ENCODE results near the gene CLCN7. TPM values are rescaled to one million over a fixed set of nuclear protein-coding genes. Genes with fewer than 3 reads are reported as not detected.

Gene CLCN7
- total and polyA plus RNA-seq, 2 of the 8 experiments (the other 6 are each of a cell fraction or from before 2014, with no cell fraction given), result 38.6 to 81.5 TPM

GRCh38 chr16:1468426-1468810 is 6.4 kb downstream of the CLCN7 start:
- ChIA-PET CTCF (ENCODE audit: partially characterized antibody) (interaction anchor here (0.6 kb wide), 1 partner anchor 27 kb away, joined by 3 read pairs; no protein-coding TSS in a partner anchor), POLR2A (ENCODE audit: partially characterized antibody) (interaction anchor here (1.8 kb wide), 1 partner anchor 8 kb away, joined by 5 read pairs; no protein-coding TSS in a partner anchor)
- no peaks in the 10 kb centered on the region for H3K23me2 ChIP-seq (ENCODE audit: low read depth, low read length)
- DNase-seq (ENCODE audit: low read depth in 1 of 2, low spot score in 2 of 2) (peak in 1 of 2 experiments; percentile 39), FAIRE-seq (no peak)
- peaks cover 0 to 6% (median 0%) of the 10 kb centered on the region in 4 experiments; a peak in 1 of 8 replicates for H3K36me3 ChIP-seq (ENCODE audit: control insufficient read depth in 2 of 4, insufficient read depth in 4 of 4, low read length in 3 of 4)
- peaks cover 30% of the 10 kb centered on the region for H3K79me1 ChIP-seq (ENCODE audit: low read depth, low read length)
- H3K4me3 ChIP-seq (ENCODE audit: extremely low read depth in 1 of 4, insufficient read depth in 2 of 4, low read depth in 3 of 4, low read length in 4 of 4), result no peak overlapping the region
- no peak overlapping the region for H3K9ac ChIP-seq (replicated peaks in 1 of 4; ENCODE audit: extremely low read depth in 1 of 4, low read depth in 3 of 4, low read length in 3 of 4)
- no peak overlapping the region for H3K4me2 ChIP-seq (ENCODE audit: insufficient read depth in 1 of 2, low read depth in 2 of 2, low read length in 2 of 2)
- H3K27me3 ChIP-seq (replicated peaks in 1 of 4; ENCODE audit: control insufficient read depth in 3 of 4, extremely low read depth in 1 of 4, insufficient read depth in 3 of 4, low read length in 3 of 4), result no peaks in the 10 kb centered on the region
- H3K23ac ChIP-seq (ENCODE audit: insufficient read length), result no peak overlapping the region
- 0 out of 7 replicates have a peak, but pooled peaks cover 0 to 5% (median 0%) of the 10 kb centered on the region in 4 experiments for H3K4me1 ChIP-seq (replicated peaks in 1 of 4; ENCODE audit: control insufficient read depth in 3 of 4, insufficient read depth in 4 of 4, low read length in 3 of 4)
- H2BK15ac ChIP-seq (ENCODE audit: low read length), result no peak overlapping the region
- H2BK120ac ChIP-seq (replicated peaks; ENCODE audit: low read depth, low read length), result no peak overlapping the region
- no peak overlapping the region for H2BK12ac ChIP-seq (ENCODE audit: low read depth, low read length)
- no peak overlapping the region for H3K18ac ChIP-seq (ENCODE audit: extremely low read depth, low read length)
- no peak overlapping the region for H3K4ac ChIP-seq (replicated peaks; ENCODE audit: insufficient read length, low read depth, low read length)
- H4K5ac ChIP-seq (ENCODE audit: insufficient read length, low read depth, low read length), result no peak overlapping the region
- WGBS, 2 experiments (ENCODE audit: extremely low coverage in 1 of 2, insufficient coverage in 1 of 2, insufficient read length in 1 of 2, insufficient replicate concordance in 2 of 2, low coverage in 1 of 2, low lambda C conversion rate in 2 of 2, missing lambda C conversion rate in 1 of 2), result 93% methylated on average over 22 of the region's 22 CpGs; no CpG with 5 or more reads in 1 of the 2 experiments
- H2AK5ac ChIP-seq (ENCODE audit: low read depth, low read length), result no peak overlapping the region
- H4K20me1 ChIP-seq (replicated peaks in 1 of 2; ENCODE audit: control insufficient read depth in 1 of 2, insufficient read depth in 2 of 2, low read length in 2 of 2), result peaks cover 10 to 14% of the 10 kb centered on the region in 2 experiments
- no peaks in the 10 kb centered on the region for H3K9me3 ChIP-seq (ENCODE audit: insufficient read depth in 2 of 2, low read depth in 1 of 2, low read length in 1 of 2)
- no peak overlapping the region for H3K27ac ChIP-seq (ENCODE audit: low read depth, low read length)
- no peak for TF ChIP-seq PHF8 (conservative IDR thresholded peaks at IDR 0.05; ENCODE audit: low read depth, low read length)
- no peak for TF ChIP-seq EZH2 (IDR thresholded peaks at IDR 0.05; ENCODE audit: low read depth, low read length, severe bottlenecking)
- TF ChIP-seq KDM1A (IDR thresholded peaks at IDR 0.05; ENCODE audit: borderline replicate concordance, low read length), result no peak
- TF ChIP-seq SIRT6 (IDR thresholded peaks at IDR 0.05; ENCODE audit: low read length), result no peak
- H4K91ac ChIP-seq (replicated peaks; ENCODE audit: insufficient read length, low read length), result no peak overlapping the region
- no peak overlapping the region for H2BK5ac ChIP-seq (ENCODE audit: low read depth, low read length)
- H4K8ac ChIP-seq (ENCODE audit: extremely low read depth, insufficient read depth, low read length), result no peak overlapping the region; the same call in 1 of the 2 replicates
- H3K79me2 ChIP-seq (ENCODE audit: control insufficient read depth in 1 of 2, insufficient read depth in 2 of 2, low read length in 2 of 2), result peaks cover 0 to 69% of the 10 kb centered on the region in 2 experiments
- H2BK20ac ChIP-seq (ENCODE audit: low read length), result no peak overlapping the region
- no peak overlapping the region for H3K56ac ChIP-seq (replicated peaks; ENCODE audit: insufficient read length, low read depth, low read length)
- no peak overlapping the region for H2AFZ ChIP-seq (ENCODE audit: low read length)
- no peak overlapping the region for H3K14ac ChIP-seq (ENCODE audit: insufficient read length)
